A673 (cell line): ENCODE data around the gene LIF. TPM values are rescaled to one million over a fixed set of nuclear protein-coding genes. Genes with fewer than 3 reads are reported as not detected.

Experiments used
- BruUV-seq: library from RNA; stranded (reverse); fragments of 400-500 nt; replicated peaks from 2 replicates; lab custom pipeline; 2021; lab: Mats Ljungman, UMichigan
- CTCF ChIA-PET: fragments of 300-600 bp; sonication (Branson Sonifier 250); formaldehyde crosslinking; loops from one replicate; lab custom pipeline; 2022; ENCODE audit warnings: antibody characterized with exemption; lab: Charles Lee
- POLR2A ChIA-PET: fragments of 300-600 bp; sonication (Branson Sonifier 250); formaldehyde crosslinking; loops from one replicate; lab custom pipeline; 2022; ENCODE audit warnings: antibody characterized with exemption; ENCODE audit not compliant: low non-redundant PET; lab: Charles Lee
- DNase-seq: peaks from one replicate; pipeline ENCODE4 v3.0.0-alpha.2; 2015; ENCODE audit warnings: low spot score
- H3K27ac ChIP-seq: fragments of 200-600 bp; sonication (generic); 2 replicates; pipeline ENCODE4 v1.5.1; 2016; ENCODE audit warnings: mixed run types, low read depth, mild to moderate bottlenecking, mixed read lengths, antibody characterized with exemption, low read length; ENCODE audit not compliant: poor library complexity, severe bottlenecking
- H3K27me3 ChIP-seq: fragments of 200-600 bp; sonication (generic); replicated peaks from 2 replicates; pipeline ENCODE4 v1.6.1; 2017; ENCODE audit warnings: mixed run types, low read depth, mild to moderate bottlenecking, mixed read lengths, antibody characterized with exemption, low read length; ENCODE audit not compliant: insufficient read depth, poor library complexity
- H3K36me3 ChIP-seq: fragments of 200-600 bp; sonication (generic); 2 replicates; pipeline ENCODE4 v1.6.1; 2016; ENCODE audit warnings: mixed run types, mild to moderate bottlenecking, mixed read lengths, antibody characterized with exemption, low read length; ENCODE audit not compliant: insufficient read depth, poor library complexity, severe bottlenecking
- H3K4me1 ChIP-seq: fragments of 200-600 bp; sonication (generic); 2 replicates; pipeline ENCODE4 v1.6.1; 2017; ENCODE audit warnings: mixed run types, mild to moderate bottlenecking, mixed read lengths, antibody characterized with exemption, low read length; ENCODE audit not compliant: insufficient read depth, poor library complexity, severe bottlenecking
- H3K4me3 ChIP-seq: fragments of 200-600 bp; sonication (generic); 2 replicates; pipeline ENCODE4 v1.5.1; 2016; ENCODE audit warnings: low read depth, mixed run types, mild to moderate bottlenecking, mixed read lengths, low read length; ENCODE audit not compliant: poor library complexity, severe bottlenecking
- H3K9me3 ChIP-seq: fragments of 200-600 bp; sonication (generic); 2 replicates; pipeline ENCODE4 v1.6.1; 2016; ENCODE audit warnings: mixed run types, low read depth, mild to moderate bottlenecking, mixed read lengths, antibody characterized with exemption, low read length; ENCODE audit not compliant: poor library complexity, severe bottlenecking
- CTCF ChIP-seq: fragments of 300-800, 200-600 bp; sonication (generic); conservative IDR thresholded peaks from 2 replicates; pipeline ENCODE4 v1.5.1; 2017; ENCODE audit warnings: low read depth, mild to moderate bottlenecking, antibody characterized with exemption, low read length, moderate library complexity, mixed read lengths
- EZH2 ChIP-seq: fragments of 200-600 bp; sonication (generic); IDR thresholded peaks from 2 replicates; pipeline ENCODE4 v1.6.1; 2017; ENCODE audit warnings: borderline replicate concordance, low read depth, mild to moderate bottlenecking, mixed read lengths, antibody characterized with exemption, low read length; ENCODE audit not compliant: poor library complexity, severe bottlenecking
- intact Hi-C: fragments of 100-400 bp; cut with micrococcal nuclease; formaldehyde crosslinking; loops from one replicate; pipeline ENCODE4 v1.10.0; 2022; ENCODE audit not compliant: unreplicated experiment
- total RNA-seq: library from RNA; stranded (reverse); gene quantifications from 2 replicates; pipeline ENCODE4 v1.2.3, GENCODE V29; 2021

The LIF gene
- total RNA-seq, 1 experiment from 2014 or later, result 0.24 TPM

- Histone ChIP-seq H3K9me3 (no peaks in the 10 kb centered on the region), H3K27ac (peak overlapping the region; percentile 78), H3K4me3 (no peak overlapping the region), H3K4me1 (peaks cover 23% of the 10 kb centered on the region), H3K27me3 (no peaks in the 10 kb centered on the region), H3K36me3 (no peaks in the 10 kb centered on the region)
- BruUV-seq, result no TSS peak
- DNase-seq, result no peak
- TF ChIP-seq EZH2, result no peak
- no peak for TF ChIP-seq CTCF
- intact Hi-C loops, result no loop called here
- POLR2A ChIA-PET, result no interaction called here
- CTCF ChIA-PET, result no interaction called here
These were observed 49.2 kb downstream of the LIF start for GRCh38 chr22:30197389-30197788.

- Histone ChIP-seq H3K4me1 (peaks cover 23% of the 10 kb centered on the region), H3K9me3 (no peaks in the 10 kb centered on the region), H3K4me3 (no peak overlapping the region), H3K27me3 (no peaks in the 10 kb centered on the region), H3K36me3 (no peaks in the 10 kb centered on the region), H3K27ac (peak overlapping the region; percentile 78)
- BruUV-seq, result no TSS peak
- ChIA-PET CTCF (no interaction called here), POLR2A (no interaction called here)
- DNase-seq, result no peak
- no peak for TF ChIP-seq EZH2
- TF ChIP-seq CTCF, result no peak
- intact Hi-C loops, result no loop called here
These were observed 49.7 kb downstream of the LIF start for GRCh38 chr22:30196880-30197336.

- no peaks in the 10 kb centered on the region for H3K27me3 ChIP-seq
- POLR2A ChIA-PET, result no interaction called here
These were observed 50.2 kb downstream of the LIF start for GRCh38 chr22:30196141-30196879.

More at GRCh38 chr22:30196141-30196879, 50.2 kb downstream of the LIF start:
- H3K9me3 ChIP-seq, result no peaks in the 10 kb centered on the region
- DNase-seq, result peak; percentile 92
- intact Hi-C loops, result no loop called here
- BruUV-seq, result TSS peak; percentile 86
- H3K4me1 ChIP-seq, result peaks cover 23% of the 10 kb centered on the region
- no peak overlapping the region for H3K4me3 ChIP-seq
- H3K27ac ChIP-seq, result peak overlapping the region; percentile 78
- H3K36me3 ChIP-seq, result no peaks in the 10 kb centered on the region
- TF ChIP-seq EZH2 (no peak), CTCF (no peak)
- CTCF ChIA-PET, result no interaction called here
